ENCODE data around the gene PPP1R15B. TPM values are rescaled to one million over a fixed set of nuclear protein-coding genes. Genes with fewer than 3 reads are reported as not detected.

PPP1R15B gene
- total RNA-seq, 2 experiments from 2014 or later: 72.6 to 79.2 TPM

DNA sequence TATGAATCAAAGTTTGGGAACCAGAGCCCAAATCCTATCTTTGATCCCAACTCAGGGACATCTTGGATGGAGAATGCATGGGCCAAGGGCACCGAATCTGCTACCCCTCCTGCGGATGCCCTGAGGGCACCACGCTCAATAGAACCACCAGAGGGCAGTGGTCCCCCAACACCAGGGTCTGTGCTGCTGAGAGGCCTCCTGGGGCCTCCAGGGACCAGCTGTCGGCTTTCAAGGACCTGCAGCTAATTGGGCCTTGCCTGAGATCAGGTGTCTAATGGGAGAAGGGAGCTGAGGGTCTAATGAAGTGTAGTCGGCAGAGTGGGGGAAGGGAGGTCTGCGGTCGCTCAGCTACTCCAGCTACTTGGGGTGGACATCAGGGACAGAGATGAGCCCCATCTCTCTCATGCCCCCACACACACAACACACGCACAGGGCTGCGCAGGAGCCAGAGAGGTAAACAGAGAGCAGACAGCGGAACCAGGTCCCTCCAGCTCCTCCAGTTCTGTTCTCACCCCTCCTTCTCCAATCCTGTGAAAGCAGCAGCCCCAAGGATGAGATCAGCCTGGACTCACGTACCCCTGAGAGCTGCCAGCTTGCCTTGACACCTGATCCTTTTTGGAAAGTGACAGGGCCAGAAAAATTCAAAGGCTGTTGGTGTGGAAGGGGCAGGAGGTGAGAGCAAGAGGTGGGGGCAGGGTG is 34.9 kb upstream of the PPP1R15B start:
- BruUV-seq (replicated peaks): no TSS peak
- Histone ChIP-seq H2AFZ (ENCODE audit: low read length) (no peak overlapping the region), H3K4me2 (ENCODE audit: low read length) (peak overlapping the region; percentile 14; the same call in 1 of the 2 replicates), H3K9me2 (ENCODE audit: insufficient read depth, low read length) (no peaks in the 10 kb centered on the region), H3K79me2 (ENCODE audit: insufficient read depth, low read depth, low read length) (no peaks in the 10 kb centered on the region), H3K9me3 (ENCODE audit: low read length) (no peaks in the 10 kb centered on the region), H4K20me1 (ENCODE audit: insufficient read depth, low read length) (no peaks in the 10 kb centered on the region), H3K4me3 (ENCODE audit: low read depth, low read length, poor library complexity, severe bottlenecking) (no peak overlapping the region), H3K36me3 (ENCODE audit: insufficient read depth, low read length) (no peaks in the 10 kb centered on the region), H3K27ac (ENCODE audit: low read depth, low read length, poor library complexity, severe bottlenecking) (no peak overlapping the region), H3K4me1 (ENCODE audit: insufficient read depth, low read length, poor library complexity, severe bottlenecking) (peaks cover 30% of the 10 kb centered on the region)
- DNase-seq (ENCODE audit: low spot score): peak; percentile 88
- intact Hi-C loops (cut with micrococcal nuclease; ENCODE audit: unreplicated experiment): loop anchor here (1.0 to 10.0 kb wide), 4 partner anchors 48 to 361 kb away; partner anchors contain the start of gene PIK3C2B
- ChIA-PET POLR2A (interaction anchor here (0.7 to 1.8 kb wide), 9 partner anchors 8 to 57 kb away, joined by 3 to 9 read pairs (median 4); partner anchors contain the start of gene PIK3C2B), CTCF (ENCODE audit: unreplicated experiment) (interaction anchor here (0.6 to 3.0 kb wide), 15 partner anchors 13 to 360 kb away, joined by 3 to 35 read pairs (median 6); partner anchors contain the start of gene PIK3C2B)
- TF ChIP-seq EZH2phosphoT487 (IDR thresholded peaks at IDR 0.05; ENCODE audit: borderline replicate concordance, low read depth, low read length): no peak
- TF ChIP-seq, protein P1, sequence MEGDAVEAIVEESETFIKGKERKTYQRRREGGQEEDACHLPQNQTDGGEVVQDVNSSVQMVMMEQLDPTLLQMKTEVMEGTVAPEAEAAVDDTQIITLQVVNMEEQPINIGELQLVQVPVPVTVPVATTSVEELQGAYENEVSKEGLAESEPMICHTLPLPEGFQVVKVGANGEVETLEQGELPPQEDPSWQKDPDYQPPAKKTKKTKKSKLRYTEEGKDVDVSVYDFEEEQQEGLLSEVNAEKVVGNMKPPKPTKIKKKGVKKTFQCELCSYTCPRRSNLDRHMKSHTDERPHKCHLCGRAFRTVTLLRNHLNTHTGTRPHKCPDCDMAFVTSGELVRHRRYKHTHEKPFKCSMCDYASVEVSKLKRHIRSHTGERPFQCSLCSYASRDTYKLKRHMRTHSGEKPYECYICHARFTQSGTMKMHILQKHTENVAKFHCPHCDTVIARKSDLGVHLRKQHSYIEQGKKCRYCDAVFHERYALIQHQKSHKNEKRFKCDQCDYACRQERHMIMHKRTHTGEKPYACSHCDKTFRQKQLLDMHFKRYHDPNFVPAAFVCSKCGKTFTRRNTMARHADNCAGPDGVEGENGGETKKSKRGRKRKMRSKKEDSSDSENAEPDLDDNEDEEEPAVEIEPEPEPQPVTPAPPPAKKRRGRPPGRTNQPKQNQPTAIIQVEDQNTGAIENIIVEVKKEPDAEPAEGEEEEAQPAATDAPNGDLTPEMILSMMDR (conservative IDR thresholded peaks at IDR 0.05; ENCODE audit: low read length): peak; percentile 83

DNA sequence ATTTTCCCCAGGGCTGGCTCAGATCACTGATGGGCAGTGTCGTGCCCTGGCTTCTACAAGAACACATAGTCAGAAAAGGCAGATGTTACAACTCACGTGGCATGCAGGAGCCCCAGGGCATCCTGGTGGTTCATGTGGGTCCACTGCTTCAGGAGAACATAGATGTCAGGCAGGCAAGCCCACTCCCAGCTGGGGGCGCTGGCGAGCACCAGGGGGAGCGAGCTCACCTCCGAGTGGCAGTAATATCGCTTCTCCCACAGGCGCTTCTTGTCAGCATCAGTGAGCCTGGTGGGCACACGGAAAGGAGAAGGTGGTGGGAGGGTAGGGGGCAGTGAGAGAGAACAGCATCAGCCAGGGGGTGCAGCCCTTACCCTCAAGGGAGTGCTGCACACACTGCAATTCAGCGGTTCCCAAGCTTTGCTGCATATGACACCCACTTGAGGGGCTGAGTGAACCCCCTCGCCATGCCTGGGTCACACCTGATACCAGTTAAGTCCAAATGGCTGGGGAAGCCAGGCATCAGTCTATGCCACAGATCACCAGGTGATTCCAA is 34.3 kb upstream of the PPP1R15B start:
- Histone ChIP-seq H3K4me1 (ENCODE audit: insufficient read depth, low read length, poor library complexity, severe bottlenecking) (peaks cover 30% of the 10 kb centered on the region), H3K4me3 (ENCODE audit: low read depth, low read length, poor library complexity, severe bottlenecking) (no peak overlapping the region), H3K27ac (ENCODE audit: low read depth, low read length, poor library complexity, severe bottlenecking) (no peak overlapping the region), H3K79me2 (ENCODE audit: insufficient read depth, low read depth, low read length) (no peaks in the 10 kb centered on the region), H3K4me2 (ENCODE audit: low read length) (peak overlapping the region; percentile 14; the same call in 1 of the 2 replicates), H3K9me3 (ENCODE audit: low read length) (no peaks in the 10 kb centered on the region), H3K36me3 (ENCODE audit: insufficient read depth, low read length) (no peaks in the 10 kb centered on the region), H2AFZ (ENCODE audit: low read length) (no peak overlapping the region), H4K20me1 (ENCODE audit: insufficient read depth, low read length) (no peaks in the 10 kb centered on the region), H3K9me2 (ENCODE audit: insufficient read depth, low read length) (no peaks in the 10 kb centered on the region)
- no TSS peak for BruUV-seq (replicated peaks)
- ChIA-PET POLR2A (interaction anchor here (1.3 to 1.8 kb wide), 3 partner anchors 8 to 47 kb away, joined by 3 to 5 read pairs (median 4); no protein-coding TSS in a partner anchor), CTCF (ENCODE audit: unreplicated experiment) (interaction anchor here (0.6 to 3.0 kb wide), 11 partner anchors 20 to 361 kb away, joined by 3 to 35 read pairs (median 6); partner anchors contain the start of gene PIK3C2B)
- DNase-seq (ENCODE audit: low spot score): peak; percentile 71
- TF ChIP-seq EZH2phosphoT487 (IDR thresholded peaks at IDR 0.05; ENCODE audit: borderline replicate concordance, low read depth, low read length): no peak
- TF ChIP-seq, protein P1 (conservative IDR thresholded peaks at IDR 0.05; ENCODE audit: low read length): no peak; the same call in 1 of the 2 replicates
- intact Hi-C loops (cut with micrococcal nuclease; ENCODE audit: unreplicated experiment): loop anchor here (1.0 to 10.0 kb wide), 4 partner anchors 49 to 361 kb away; partner anchors contain the start of gene PIK3C2B
